GM12892 (cell line): Measurements from ENCODE around the gene MOV10L1.

Experiments
- POLR2A ChIP-seq: IDR thresholded peaks from 2 replicates; pipeline ENCODE4 v1.6.1; 2011; ENCODE audit warnings: low read depth, low read length, control low read depth
- POLR2AphosphoS5 ChIP-seq: IDR thresholded peaks from 2 replicates; pipeline ENCODE4 v1.6.1; 2011; ENCODE audit warnings: low read depth, low read length, control low read depth
- TAF1 ChIP-seq: IDR thresholded peaks from 2 replicates; pipeline ENCODE4 v1.6.1; 2011; ENCODE audit warnings: low read depth, mild to moderate bottlenecking, control low read depth, low read length, borderline replicate concordance

DNA sequence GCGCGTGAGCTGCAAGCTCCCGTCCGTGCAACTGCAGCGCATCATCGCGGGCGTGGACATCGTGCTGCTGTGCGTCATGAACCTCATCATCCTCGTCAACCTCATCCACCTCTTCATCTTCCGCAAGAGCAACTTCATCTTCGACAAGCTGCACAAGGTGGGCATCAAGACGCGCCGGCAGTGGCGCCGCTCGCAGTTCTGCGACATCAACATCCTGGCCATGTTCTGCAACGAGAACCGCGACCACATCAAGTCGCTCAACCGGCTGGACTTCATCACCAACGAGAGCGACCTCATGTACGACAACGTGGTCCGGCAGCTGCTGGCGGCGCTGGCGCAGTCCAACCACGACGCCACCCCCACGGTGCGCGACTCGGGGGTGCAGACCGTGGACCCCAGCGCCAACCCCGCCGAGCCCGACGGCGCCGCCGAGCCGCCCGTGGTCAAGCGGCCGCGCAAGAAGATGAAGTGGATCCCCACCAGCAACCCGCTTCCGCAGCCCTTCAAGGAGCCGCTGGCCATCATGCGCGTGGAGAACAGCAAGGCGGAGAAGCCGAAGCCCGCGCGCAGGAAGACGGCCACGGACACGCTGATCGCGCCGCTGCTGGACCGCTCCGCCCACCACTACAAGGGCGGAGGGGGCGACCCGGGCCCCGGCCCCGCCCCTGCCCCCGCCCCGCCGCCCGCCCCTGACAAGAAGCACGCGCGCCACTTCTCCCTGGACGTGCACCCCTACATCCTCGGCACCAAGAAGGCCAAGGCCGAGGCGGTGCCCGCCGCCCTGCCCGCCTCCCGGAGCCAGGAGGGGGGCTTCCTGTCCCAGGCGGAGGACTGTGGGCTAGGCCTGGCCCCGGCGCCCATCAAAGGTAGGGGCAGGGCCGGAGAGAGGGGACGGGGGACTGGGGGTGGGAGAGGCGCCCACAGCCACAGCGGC lies 88.0 kb downstream of the MOV10L1 start:
- TF ChIP-seq TAF1 (no peak), POLR2A (no peak), POLR2AphosphoS5 (no peak)
